IPS-15b (cell line): ENCODE data around the gene TMEM138.
A peak's percentile ranks its signal among the peaks of the same experiment; 100 is the strongest.

ENCODE experiments used
- H3K27me3 ChIP-seq: one replicate; pipeline ENCODE4 v1.6.1; 2013; ENCODE audit warnings: low read length; ENCODE audit not compliant: control insufficient read depth, insufficient read depth
- H3K36me3 ChIP-seq: one replicate; pipeline ENCODE4 v1.6.1; 2013; ENCODE audit warnings: low read length; ENCODE audit not compliant: control insufficient read depth, insufficient read depth
- H3K4me1 ChIP-seq: one replicate; pipeline ENCODE4 v1.6.1; 2013; ENCODE audit warnings: mild to moderate bottlenecking, low read length; ENCODE audit not compliant: control insufficient read depth, insufficient read depth
- H3K4me3 ChIP-seq: one replicate; pipeline ENCODE4 v1.5.1; 2013; ENCODE audit warnings: low read depth, low read length
- H3K9ac ChIP-seq: one replicate; pipeline ENCODE4 v1.6.1; 2013; ENCODE audit warnings: low read depth, mild to moderate bottlenecking, low read length
- H3K9me3 ChIP-seq: one replicate; pipeline ENCODE4 v1.6.1; 2013; ENCODE audit warnings: mild to moderate bottlenecking, low read length; ENCODE audit not compliant: control insufficient read depth, insufficient read depth

TMEM138 gene

GRCh38 chr11:61361741-61362541 is at the start of gene TMEM138, which contains the start of gene CYB561A3:
Gene TMEM138, plus strand, starts transcription at chr11:61362374. Its CDS starts 2,017 bp downstream, at chr11:61364391.
Gene CYB561A3, minus strand, starts transcription at chr11:61361882. Its CDS starts 5,169 bp downstream, at chr11:61356713.
- H3K9me3 ChIP-seq = no peaks in the 10 kb centered on the region
- peaks cover 17% of the 10 kb centered on the region for H3K36me3 ChIP-seq
- H3K9ac ChIP-seq = peak within 1 kb of the TSS; percentile 99
- no peaks in the 10 kb centered on the region for H3K27me3 ChIP-seq
- no peaks in the 10 kb centered on the region for H3K4me1 ChIP-seq
- peak within 1 kb of the TSS; percentile 93 for H3K4me3 ChIP-seq

- H3K4me3 ChIP-seq = no peak overlapping the region
- no peaks in the 10 kb centered on the region for H3K9me3 ChIP-seq
- H3K9ac ChIP-seq = no peak overlapping the region
- H3K36me3 ChIP-seq = peaks cover 51% of the 10 kb centered on the region
- H3K27me3 ChIP-seq = no peaks in the 10 kb centered on the region
- H3K4me1 ChIP-seq = no peaks in the 10 kb centered on the region
Observed at GRCh38 chr11:61315260-61315659, 46.9 kb upstream of the TMEM138 start.

GRCh38 chr11:61325649-61326414 is 36.3 kb upstream of the TMEM138 start:
- H3K4me1 ChIP-seq = no peaks in the 10 kb centered on the region
- no peak overlapping the region for H3K9ac ChIP-seq
- no peak overlapping the region for H3K4me3 ChIP-seq
- no peaks in the 10 kb centered on the region for H3K9me3 ChIP-seq
- peaks cover 67% of the 10 kb centered on the region for H3K36me3 ChIP-seq
- no peaks in the 10 kb centered on the region for H3K27me3 ChIP-seq

GRCh38 chr11:61327669-61328071 is 34.5 kb upstream of the TMEM138 start:
- Histone ChIP-seq H3K27me3 (no peaks in the 10 kb centered on the region), H3K9ac (no peak overlapping the region), H3K4me3 (no peak overlapping the region), H3K9me3 (no peaks in the 10 kb centered on the region), H3K4me1 (peaks cover 3% of the 10 kb centered on the region), H3K36me3 (peaks cover 54% of the 10 kb centered on the region)

- Histone ChIP-seq H3K4me1 (peaks cover 3% of the 10 kb centered on the region), H3K36me3 (peaks cover 47% of the 10 kb centered on the region), H3K4me3 (no peak overlapping the region), H3K9me3 (no peaks in the 10 kb centered on the region), H3K9ac (no peak overlapping the region), H3K27me3 (no peaks in the 10 kb centered on the region)
Observed at GRCh38 chr11:61328351-61328750, 33.8 kb upstream of the TMEM138 start.

- Histone ChIP-seq H3K4me3 (no peak overlapping the region), H3K4me1 (peaks cover 4% of the 10 kb centered on the region), H3K9me3 (no peaks in the 10 kb centered on the region), H3K36me3 (peaks cover 34% of the 10 kb centered on the region), H3K9ac (no peak overlapping the region), H3K27me3 (no peaks in the 10 kb centered on the region)
Observed at GRCh38 chr11:61329871-61330270, 32.3 kb upstream of the TMEM138 start.

GRCh38 chr11:61331651-61332050 is 30.5 kb upstream of the TMEM138 start:
- H3K27me3 ChIP-seq = no peaks in the 10 kb centered on the region
- peaks cover 19% of the 10 kb centered on the region for H3K36me3 ChIP-seq
- H3K9ac ChIP-seq = peak overlapping the region; percentile 98
- H3K4me1 ChIP-seq = peaks cover 10% of the 10 kb centered on the region
- H3K4me3 ChIP-seq = peak overlapping the region; percentile 89
- no peaks in the 10 kb centered on the region for H3K9me3 ChIP-seq

- peaks cover 10% of the 10 kb centered on the region for H3K4me1 ChIP-seq
- H3K9me3 ChIP-seq = no peaks in the 10 kb centered on the region
- no peaks in the 10 kb centered on the region for H3K27me3 ChIP-seq
- peak overlapping the region; percentile 98 for H3K9ac ChIP-seq
- H3K36me3 ChIP-seq = peaks cover 12% of the 10 kb centered on the region
- H3K4me3 ChIP-seq = peak overlapping the region; percentile 89
Observed at GRCh38 chr11:61332281-61332796, 29.8 kb upstream of the TMEM138 start.

GRCh38 chr11:61332797-61333549 is 29.2 kb upstream of the TMEM138 start, which contains the start of the genes DDB1 and TKFC:
Gene DDB1, minus strand, starts transcription at chr11:61333105. Its CDS starts 137 bp downstream, at chr11:61332968.
Gene TKFC, plus strand, starts transcription at chr11:61333228. Its CDS starts 1,501 bp downstream, at chr11:61334729.
- peak within 1 kb of the TSS; percentile 98 for H3K9ac ChIP-seq
- H3K36me3 ChIP-seq = peaks cover 9% of the 10 kb centered on the region
- peak within 1 kb of the TSS; percentile 89 for H3K4me3 ChIP-seq
- H3K27me3 ChIP-seq = no peaks in the 10 kb centered on the region
- no peaks in the 10 kb centered on the region for H3K9me3 ChIP-seq
- H3K4me1 ChIP-seq = peaks cover 10% of the 10 kb centered on the region

- H3K9me3 ChIP-seq = no peaks in the 10 kb centered on the region
- H3K27me3 ChIP-seq = no peaks in the 10 kb centered on the region
- peak overlapping the region; percentile 80 for H3K9ac ChIP-seq
- H3K36me3 ChIP-seq = peaks cover 10% of the 10 kb centered on the region
- H3K4me1 ChIP-seq = peaks cover 10% of the 10 kb centered on the region
- H3K4me3 ChIP-seq = peak overlapping the region; percentile 89
Observed at GRCh38 chr11:61333550-61334433, 28.4 kb upstream of the TMEM138 start.
